Measurements from ENCODE around the gene NXNL2.

NXNL2 gene

GRCh38 chr9:88503845-88504764 lies 30.9 kb upstream of the NXNL2 start:
- TF ChIP-seq TAF1 (IDR thresholded peaks at IDR 0.05; ENCODE audit: borderline replicate concordance, insufficient read depth, low read length) (no peak), POLR2AphosphoS5 (IDR thresholded peaks at IDR 0.05; ENCODE audit: low read depth, low read length) (no peak), REST (IDR thresholded peaks at IDR 0.05; ENCODE audit: insufficient read depth in 1 of 2, low read depth in 2 of 2, low read length in 2 of 2) (no peak), FOXP2 (optimal IDR thresholded peaks at IDR 0.05; ENCODE audit: borderline replicate concordance, extremely low read depth, extremely low read length, insufficient read depth) (no peak), SIN3A (IDR thresholded peaks at IDR 0.05; ENCODE audit: borderline replicate concordance, insufficient read depth, low read length) (no peak)

- TF ChIP-seq FOXP2 (optimal IDR thresholded peaks at IDR 0.05; ENCODE audit: borderline replicate concordance, extremely low read depth, extremely low read length, insufficient read depth) (no peak), SIN3A (IDR thresholded peaks at IDR 0.05; ENCODE audit: borderline replicate concordance, insufficient read depth, low read length) (no peak), REST (IDR thresholded peaks at IDR 0.05; ENCODE audit: insufficient read depth in 1 of 2, low read depth in 2 of 2, low read length in 2 of 2) (no peak)
Measured at GRCh38 chr9:88508326-88508725, 26.7 kb upstream of the NXNL2 start.

- no peak for TF ChIP-seq POLR2AphosphoS5 (IDR thresholded peaks at IDR 0.05; ENCODE audit: low read depth, low read length)
- TF ChIP-seq FOXP2 (optimal IDR thresholded peaks at IDR 0.05; ENCODE audit: borderline replicate concordance, extremely low read depth, extremely low read length, insufficient read depth): no peak
- no peak for TF ChIP-seq SIN3A (IDR thresholded peaks at IDR 0.05; ENCODE audit: borderline replicate concordance, insufficient read depth, low read length)
- TF ChIP-seq TAF1 (IDR thresholded peaks at IDR 0.05; ENCODE audit: borderline replicate concordance, insufficient read depth, low read length): no peak
- no peak for TF ChIP-seq REST (IDR thresholded peaks at IDR 0.05; ENCODE audit: insufficient read depth in 1 of 2, low read depth in 2 of 2, low read length in 2 of 2)
Measured at GRCh38 chr9:88511906-88512305, 23.1 kb upstream of the NXNL2 start.

GRCh38 chr9:88514247-88514646 lies 20.7 kb upstream of the NXNL2 start:
- TF ChIP-seq FOXP2 (optimal IDR thresholded peaks at IDR 0.05; ENCODE audit: borderline replicate concordance, extremely low read depth, extremely low read length, insufficient read depth) (no peak), TAF1 (IDR thresholded peaks at IDR 0.05; ENCODE audit: borderline replicate concordance, insufficient read depth, low read length) (no peak), REST (IDR thresholded peaks at IDR 0.05; ENCODE audit: insufficient read depth in 1 of 2, low read depth in 2 of 2, low read length in 2 of 2) (no peak), SIN3A (IDR thresholded peaks at IDR 0.05; ENCODE audit: borderline replicate concordance, insufficient read depth, low read length) (no peak), POLR2AphosphoS5 (IDR thresholded peaks at IDR 0.05; ENCODE audit: low read depth, low read length) (no peak)

All from PFSK-1 (cell line).